GM21825 (cell line): ENCODE measurements around the gene GPR82.
"Not testable (repeated sequence)": the region's sequence is repeated elsewhere in the genome, so short reads cannot be mapped to it uniquely, and the experiment has no call there.

Experiments
- ATAC-seq: cut with Tn5 transposase; IDR thresholded peaks from one replicate; pipeline ENCODE4 v1.9.1; 2021; ENCODE audit warnings: mild to moderate bottlenecking, moderate library complexity; ENCODE audit not compliant: unreplicated experiment

GPR82 gene

GRCh38 chrX:41718481-41719235 is 5.3 kb upstream of the GPR82 start:
- no peak for ATAC-seq

GRCh38 chrX:41719610-41720009 is 4.4 kb upstream of the GPR82 start:
- not testable (repeated sequence) for ATAC-seq

DNA sequence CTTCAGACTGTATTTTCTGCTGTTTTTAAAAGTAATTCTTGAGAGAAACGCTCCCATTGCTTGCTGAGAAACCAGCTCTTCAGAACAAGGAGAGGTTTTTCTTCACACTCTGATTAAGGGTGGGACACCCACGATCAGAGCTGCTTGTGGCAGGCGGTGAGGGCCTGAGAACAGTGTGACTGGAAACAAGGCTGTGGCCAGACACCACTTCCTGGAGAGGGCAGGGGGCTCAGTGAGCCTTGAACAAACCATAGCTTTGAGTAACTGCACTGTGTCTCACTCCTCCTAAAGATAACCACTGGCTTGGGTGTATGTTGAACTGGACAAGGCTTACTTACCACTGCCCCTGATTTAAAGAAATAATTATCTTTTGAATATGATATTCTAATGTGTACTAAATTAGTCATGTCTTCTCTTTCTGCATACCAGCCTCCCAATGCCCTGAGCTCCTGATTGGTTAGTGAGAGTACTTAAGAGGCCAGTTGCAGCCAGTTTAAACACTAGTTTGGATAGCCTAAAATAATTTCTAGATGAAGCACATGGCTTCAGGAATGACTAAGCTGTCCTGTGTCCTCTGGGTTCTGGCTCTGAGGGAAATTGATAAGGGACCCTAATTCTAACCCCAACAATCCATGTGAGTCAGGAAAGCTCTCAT is 3.7 kb upstream of the GPR82 start:
- ATAC-seq: peak; percentile 85

DNA sequence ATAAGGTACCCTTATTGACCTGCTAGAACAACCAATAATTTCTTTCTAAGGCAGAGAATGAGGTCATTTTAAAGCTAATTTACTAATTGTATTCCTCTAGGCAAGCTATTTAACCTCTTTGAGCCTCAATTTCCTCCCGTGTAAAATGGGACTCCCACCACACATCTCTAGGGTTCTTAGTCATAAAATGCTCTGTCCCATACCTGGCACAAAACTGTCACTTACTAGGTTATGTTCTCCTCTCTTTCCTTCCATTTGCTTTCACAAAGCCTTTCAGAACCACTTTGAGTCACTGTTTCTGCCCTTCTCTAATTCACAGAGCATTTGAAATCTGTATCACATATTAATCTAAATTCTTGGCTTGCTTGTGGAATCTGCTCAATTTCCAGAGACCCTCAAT is 2.4 kb upstream of the GPR82 start:
- no peak for ATAC-seq

GRCh38 chrX:41722214-41722613 is 1.8 kb upstream of the GPR82 start:
- no peak for ATAC-seq

DNA sequence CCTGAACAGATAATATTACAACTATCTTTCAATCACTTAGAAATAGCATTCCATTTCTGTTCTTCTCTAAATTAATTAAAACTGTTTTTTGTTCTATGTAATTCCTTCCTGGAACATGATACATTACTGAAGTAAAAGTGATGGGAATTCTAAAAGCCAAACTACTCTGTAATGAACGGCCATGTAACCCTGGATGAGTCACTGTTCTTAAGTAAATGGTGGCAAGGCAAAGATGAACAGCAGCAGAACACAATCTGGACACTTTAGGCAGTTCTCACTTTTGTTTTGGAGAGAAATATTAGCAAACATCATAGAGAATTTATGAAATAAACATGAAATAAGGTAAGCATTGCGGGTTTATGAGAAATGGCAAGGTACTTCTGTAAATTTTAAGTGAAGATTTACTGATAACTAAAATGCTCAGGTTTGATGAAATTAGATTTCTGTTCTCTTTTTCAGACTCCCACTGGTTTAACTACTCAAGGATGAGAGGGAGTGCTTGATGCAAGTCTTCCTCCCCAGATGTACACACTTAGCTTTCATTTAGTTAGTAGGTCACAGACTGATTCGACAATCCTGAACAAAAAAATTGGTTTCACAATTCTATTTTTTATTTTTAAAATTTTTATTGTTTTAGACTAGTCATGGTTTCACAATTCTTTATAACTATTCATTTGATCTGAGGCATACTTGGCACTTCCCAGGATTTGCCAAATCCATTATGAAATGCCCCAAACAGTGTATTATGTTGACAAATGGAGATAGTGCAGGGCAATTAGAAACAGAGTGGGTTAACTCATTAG is 964 bp upstream of the GPR82 start:
- no peak for ATAC-seq

GRCh38 chrX:41728125-41728524 is 4.1 kb downstream of the GPR82 start:
- no peak for ATAC-seq

GRCh38 chrX:41730081-41730480 is 6.1 kb downstream of the GPR82 start:
- no peak for ATAC-seq

- ATAC-seq: no peak
Measured at GRCh38 chrX:41732260-41732659, 8.3 kb downstream of the GPR82 start.

DNA sequence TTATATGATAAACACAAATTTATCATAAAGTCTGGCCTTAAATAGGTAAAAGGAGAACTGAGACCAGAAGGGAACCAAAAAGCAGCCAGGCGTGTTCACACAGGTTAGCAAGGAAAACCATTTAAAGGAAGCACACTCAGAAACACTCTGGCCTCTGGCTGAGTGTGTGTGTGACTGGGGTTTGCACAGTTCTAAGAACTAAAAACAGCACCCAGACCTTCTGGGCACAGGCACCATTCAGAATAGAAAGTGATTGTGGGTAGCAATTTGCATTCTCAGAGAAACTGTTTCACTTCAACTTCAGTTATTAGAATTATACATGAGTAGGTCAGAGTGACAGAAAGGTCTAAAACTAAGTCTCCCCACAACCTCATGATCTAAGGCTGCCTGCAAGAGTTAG is 10.0 kb downstream of the GPR82 start:
- ATAC-seq: peak; percentile 96

- ATAC-seq: no peak
Measured at GRCh38 chrX:41734530-41734929, 10.5 kb downstream of the GPR82 start.

DNA sequence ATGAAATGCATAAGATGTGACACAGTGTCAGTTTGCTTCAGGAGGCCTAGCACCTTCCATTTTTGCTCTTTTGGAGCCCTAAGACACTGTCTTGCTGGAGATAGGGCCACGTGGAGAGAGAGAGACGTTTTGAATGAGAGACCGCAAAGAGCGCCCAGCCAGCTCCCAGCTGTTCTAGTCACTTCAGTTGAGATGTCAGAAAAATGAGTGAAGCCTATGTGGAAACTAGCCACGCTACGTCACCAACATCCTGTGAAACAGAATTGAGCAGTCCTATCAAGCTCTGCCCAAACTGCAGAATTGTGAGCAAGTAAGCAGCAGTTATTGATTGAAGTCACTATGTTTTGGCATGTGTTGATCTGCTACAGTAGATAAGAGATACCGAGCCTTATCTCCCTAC is 13.1 kb downstream of the GPR82 start:
- no peak for ATAC-seq

DNA sequence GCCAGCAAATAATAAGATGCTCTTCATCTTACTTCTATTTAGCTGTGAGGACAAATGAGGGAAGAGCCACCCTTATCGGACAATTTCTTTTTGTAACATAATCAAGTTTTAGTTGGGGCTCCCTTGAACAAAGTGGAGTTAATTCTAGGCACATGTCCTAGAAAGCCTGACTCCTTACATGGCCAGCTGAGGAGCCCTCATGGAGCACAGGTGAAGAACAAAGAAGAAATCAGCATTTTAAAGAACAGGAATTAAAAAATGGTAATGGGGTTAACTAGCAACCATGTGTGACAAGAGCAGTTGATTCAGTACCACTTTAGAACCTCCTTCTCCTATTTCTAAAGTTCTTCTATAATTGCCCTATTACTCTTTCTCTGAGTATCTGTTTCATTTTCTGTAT is 15.9 kb downstream of the GPR82 start:
- ATAC-seq: no peak

DNA sequence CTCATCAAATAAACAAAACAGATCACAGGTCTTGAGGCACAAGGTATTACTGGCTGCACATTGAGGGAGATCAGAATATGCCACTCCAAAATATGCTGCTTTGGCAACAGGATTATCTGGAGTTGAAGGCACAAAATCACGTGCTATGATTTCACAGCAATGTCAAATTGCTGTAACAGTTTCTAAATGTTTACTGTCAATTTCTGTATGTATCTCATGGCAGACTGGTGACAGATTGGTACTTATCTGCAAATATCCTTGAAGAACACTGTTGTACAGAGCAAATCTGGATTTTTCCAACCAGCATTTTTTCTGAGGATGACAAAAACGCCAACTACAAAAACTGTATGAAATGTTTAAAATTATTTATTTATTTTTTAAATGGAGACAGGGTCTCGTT is 26.7 kb downstream of the GPR82 start:
- ATAC-seq: no peak

GRCh38 chrX:41758401-41758800 is 34.4 kb downstream of the GPR82 start:
- no peak for ATAC-seq

GRCh38 chrX:41759817-41760216 is 35.8 kb downstream of the GPR82 start:
- ATAC-seq: no peak

- no peak for ATAC-seq
Measured at GRCh38 chrX:41761169-41761568, 37.2 kb downstream of the GPR82 start.

- ATAC-seq: no peak
Measured at GRCh38 chrX:41761702-41762101, 37.7 kb downstream of the GPR82 start.

GRCh38 chrX:41779030-41779564 is 55.1 kb downstream of the GPR82 start:
- ATAC-seq: no peak
